Neural cell (in vitro differentiated cells): ENCODE results near the gene INHA. TPM values are rescaled to one million over a fixed set of nuclear protein-coding genes. Genes with fewer than 3 reads are reported as not detected.

Source experiments
- H2AFZ ChIP-seq: fragments of 200-600, 300-800 bp; sonication (generic), shearing (Covaris generic); 2 replicates; pipeline ENCODE4 v1.6.0; 2014; ENCODE audit warnings: low read depth, mild to moderate bottlenecking, antibody characterized with exemption, low read length, moderate library complexity
- H3F3A ChIP-seq: fragments of 200-600 bp; shearing (Covaris generic); 2 replicates; pipeline ENCODE4 v1.6.1; 2016; ENCODE audit warnings: mild to moderate bottlenecking, moderate library complexity, mixed read lengths, antibody characterized with exemption, low read length; ENCODE audit not compliant: insufficient read depth, poor library complexity, severe bottlenecking
- H3K27ac ChIP-seq: fragments of 200-600, 300-800 bp; sonication (generic), shearing (Covaris generic); 2 replicates; pipeline ENCODE4 v1.5.1; 2014; ENCODE audit warnings: mild to moderate bottlenecking, low read length, moderate library complexity
- H3K27me3 ChIP-seq: fragments of 300-800, 200-600 bp; sonication (generic), shearing (Covaris generic); 2 replicates; pipeline ENCODE4 v1.6.0; 2014; ENCODE audit warnings: mild to moderate bottlenecking, low read depth, low read length, moderate library complexity; ENCODE audit not compliant: insufficient read depth
- H3K36me3 ChIP-seq: fragments of 300-800, 200-600 bp; sonication (generic), shearing (Covaris generic); 2 replicates; pipeline ENCODE4 v1.5.1; 2014; ENCODE audit warnings: mild to moderate bottlenecking, antibody characterized with exemption, low read length, moderate library complexity; ENCODE audit not compliant: insufficient read depth
- H3K4me2 ChIP-seq: fragments of 300-800, 200-600 bp; sonication (generic), shearing (Covaris generic); 2 replicates; pipeline ENCODE4 v1.6.0; 2014; ENCODE audit warnings: mild to moderate bottlenecking, low read length
- H3K4me3 ChIP-seq: fragments of 300-800, 200-600 bp; sonication (generic), shearing (Covaris generic); 2 replicates; pipeline ENCODE4 v1.5.1; 2014; ENCODE audit warnings: mild to moderate bottlenecking, low read length, moderate library complexity
- H3K79me2 ChIP-seq: fragments of 200-600 bp; shearing (Covaris generic); replicated peaks from 2 replicates; pipeline ENCODE4 v1.6.0; 2014; ENCODE audit warnings: mild to moderate bottlenecking, low read length, moderate library complexity; ENCODE audit not compliant: insufficient read depth
- H3K9ac ChIP-seq: fragments of 300-800, 200-600 bp; sonication (generic), shearing (Covaris generic); 2 replicates; pipeline ENCODE4 v1.6.1; 2016; ENCODE audit warnings: mild to moderate bottlenecking, low read length, mixed read lengths
- H3K9me2 ChIP-seq: fragments of 200-600 bp; shearing (Covaris generic); 2 replicates; pipeline ENCODE4 v1.6.1; 2016; ENCODE audit warnings: mild to moderate bottlenecking, low read length, mixed read lengths; ENCODE audit not compliant: insufficient read depth
- H3K9me3 ChIP-seq: fragments of 200-600, 300-800 bp; sonication (generic), shearing (Covaris generic); 2 replicates; pipeline ENCODE4 v1.6.1; 2016; ENCODE audit warnings: mild to moderate bottlenecking, mixed run types, low read length, moderate library complexity, mixed read lengths
- H4K20me1 ChIP-seq: fragments of 200-600 bp; shearing (Covaris generic); 2 replicates; pipeline ENCODE4 v1.6.1; 2016; ENCODE audit warnings: mild to moderate bottlenecking, mixed run types; ENCODE audit not compliant: insufficient read depth
- CTCF ChIP-seq: fragments of 450-650 bp; IDR thresholded peaks from 2 replicates; pipeline ENCODE4 v1.5.1; 2014; ENCODE audit warnings: antibody characterized with exemption, mild to moderate bottlenecking, moderate library complexity; ENCODE audit not compliant: poor library complexity, severe bottlenecking
- EP300 ChIP-seq: fragments of 450-650 bp; conservative IDR thresholded peaks from 2 replicates; pipeline ENCODE4 v1.6.1; 2014; ENCODE audit warnings: antibody characterized with exemption, mild to moderate bottlenecking, moderate library complexity; ENCODE audit not compliant: poor library complexity, severe bottlenecking
- EZH2 ChIP-seq: fragments of 200-600, 300-800 bp; shearing (Covaris generic), sonication (generic); IDR thresholded peaks from 2 replicates; pipeline ENCODE4 v1.6.1; 2014; ENCODE audit warnings: antibody characterized with exemption, low read length, borderline replicate concordance, mild to moderate bottlenecking; ENCODE audit not compliant: insufficient read depth, poor library complexity, severe bottlenecking
- MXI1 ChIP-seq: fragments of 450-650 bp; conservative IDR thresholded peaks from 2 replicates; pipeline ENCODE4 v1.6.1; 2014; ENCODE audit warnings: antibody characterized with exemption, mild to moderate bottlenecking; ENCODE audit not compliant: poor library complexity, severe bottlenecking
- POLR2AphosphoS5 ChIP-seq: IDR thresholded peaks from 2 replicates; pipeline ENCODE4 v1.6.1; 2012
- RAD21 ChIP-seq: fragments of 450-650 bp; conservative IDR thresholded peaks from 2 replicates; pipeline ENCODE4 v1.6.1; 2014; ENCODE audit warnings: antibody characterized with exemption, mild to moderate bottlenecking, moderate library complexity
- REST ChIP-seq: IDR thresholded peaks from 2 replicates; pipeline ENCODE4 v1.6.1; 2012; ENCODE audit warnings: borderline replicate concordance
- SMC3 ChIP-seq: fragments of 450-650 bp; conservative IDR thresholded peaks from 2 replicates; pipeline ENCODE4 v1.6.1; 2014; ENCODE audit warnings: antibody characterized with exemption, mild to moderate bottlenecking, moderate library complexity; ENCODE audit not compliant: poor library complexity
- TAF1 ChIP-seq: IDR thresholded peaks from 2 replicates; pipeline ENCODE4 v1.6.1; 2012; ENCODE audit warnings: low read depth
- polyA plus RNA-seq: library from polyadenylated mRNA; depleted of rRNA; stranded (reverse); fragments of >200 nt; gene quantifications from 2 replicates; pipeline ENCODE4 v1.2.3, GENCODE V29; 2014

The INHA gene
- polyA plus RNA-seq, 1 donor from 2014 or later, result 2.7 TPM

GRCh38 chr2:219536425-219536824 is 35.7 kb upstream of the INHA start:
- Histone ChIP-seq H3K9me3 (no peaks in the 10 kb centered on the region), H3K9me2 (no peaks in the 10 kb centered on the region), H3K36me3 (peaks cover 5% of the 10 kb centered on the region), H4K20me1 (no peaks in the 10 kb centered on the region), H2AFZ (no peak overlapping the region), H3K4me3 (no peak overlapping the region), H3F3A (no peaks in the 10 kb centered on the region), H3K4me2 (no peak overlapping the region), H3K27me3 (no peaks in the 10 kb centered on the region), H3K27ac (no peak overlapping the region), H3K79me2 (no peaks in the 10 kb centered on the region), H3K9ac (no peak overlapping the region)
- no peak for TF ChIP-seq EZH2
- TF ChIP-seq REST, result no peak
- TF ChIP-seq RAD21, result no peak
- TF ChIP-seq MXI1, result no peak
- no peak for TF ChIP-seq TAF1
- no peak for TF ChIP-seq CTCF
- no peak for TF ChIP-seq POLR2AphosphoS5
- no peak for TF ChIP-seq SMC3
- no peak for TF ChIP-seq EP300

- Histone ChIP-seq H3K4me3 (no peak overlapping the region), H3F3A (no peaks in the 10 kb centered on the region), H3K27ac (no peak overlapping the region), H2AFZ (no peak overlapping the region), H3K36me3 (peaks cover 5% of the 10 kb centered on the region), H3K9me3 (no peaks in the 10 kb centered on the region), H3K9me2 (no peaks in the 10 kb centered on the region), H3K9ac (no peak overlapping the region), H4K20me1 (no peaks in the 10 kb centered on the region), H3K4me2 (no peak overlapping the region), H3K79me2 (no peaks in the 10 kb centered on the region), H3K27me3 (no peaks in the 10 kb centered on the region)
- TF ChIP-seq MXI1 (no peak), SMC3 (no peak), TAF1 (no peak), CTCF (no peak), POLR2AphosphoS5 (no peak), RAD21 (no peak), EP300 (no peak), EZH2 (no peak)
These were observed 35.1 kb upstream of the INHA start for GRCh38 chr2:219536967-219537366.
